Measurements from ENCODE around the gene DAND5. TPM values are rescaled to one million over a fixed set of nuclear protein-coding genes. Genes with fewer than 3 reads are reported as not detected.
A peak's percentile ranks its signal among the peaks of the same experiment; 100 is the strongest.

DAND5 gene
- total and polyA plus RNA-seq, 2 of the 13 experiments (the other 11 are each of a cell fraction or from before 2014, with no cell fraction given): 0.04 TPM; not detected in 1

- TF ChIP-seq TOPORS (CRISPR knock-in tag; IDR thresholded peaks at IDR 0.05) (no peak), HNF1B (CRISPR knock-in tag; IDR thresholded peaks at IDR 0.05) (0 out of 2 replicates have a peak, but pooled peaks have one; percentile 9), TCF12 (IDR thresholded peaks at IDR 0.05) (no peak), TCF12 (CRISPR knock-in tag; IDR thresholded peaks at IDR 0.05) (no peak), MEIS1 (CRISPR knock-in tag; IDR thresholded peaks at IDR 0.05; ENCODE audit: borderline replicate concordance) (peak; percentile 73; the same call in 1 of the 2 replicates), NCOA2 (CRISPR knock-in tag; IDR thresholded peaks at IDR 0.05) (no peak), ZNF720 (CRISPR knock-in tag; IDR thresholded peaks at IDR 0.05) (no peak), MEF2D (CRISPR knock-in tag; IDR thresholded peaks at IDR 0.05) (peak; percentile 43; the same call in 1 of the 2 replicates), MTERF4 (CRISPR knock-in tag; IDR thresholded peaks at IDR 0.05) (no peak; the same call in none of the 2 replicates), RFX1 (IDR thresholded peaks at IDR 0.05) (no peak), ZNF280B (CRISPR knock-in tag; IDR thresholded peaks at IDR 0.05; ENCODE audit: borderline replicate concordance) (peak; percentile 63; the same call in 1 of the 2 replicates), ZNF460 (CRISPR knock-in tag; IDR thresholded peaks at IDR 0.05; ENCODE audit: borderline replicate concordance) (no peak), ZBTB21 (CRISPR knock-in tag; IDR thresholded peaks at IDR 0.05) (no peak), ZNF276 (CRISPR knock-in tag; IDR thresholded peaks at IDR 0.05; ENCODE audit: low read depth) (0 out of 2 replicates have a peak, but pooled peaks have one; percentile 63), ZNF609 (CRISPR knock-in tag; IDR thresholded peaks at IDR 0.05; ENCODE audit: borderline replicate concordance) (0 out of 2 replicates have a peak, but pooled peaks have one; percentile 51), SIX4 (CRISPR knock-in tag; IDR thresholded peaks at IDR 0.05) (no peak), HNRNPL (IDR thresholded peaks at IDR 0.05; ENCODE audit: low read depth, low read length) (peak; percentile 66)
Observed at GRCh38 chr19:12996406-12997094, 27.2 kb downstream of the DAND5 start (continued).

All from HepG2 (cell line).